Activated CD8-positive, alpha-beta T cell treated with anti-CD3 and anti-CD28 coated beads for 36 hours (primary cell): Measurements from ENCODE around the gene ALDH6A1. TPM values are rescaled to one million over a fixed set of nuclear protein-coding genes. Genes with fewer than 3 reads are reported as not detected.

ENCODE experiments used
- ATAC-seq: fragments of 200-7000 bp; cut with Tn5 transposase; one replicate; pipeline ENCODE4 v1.10.0; 2021; ENCODE audit warnings: mild to moderate bottlenecking, moderate library complexity
- CTCF ChIA-PET: fragments of 350-600 bp; sonication (Branson Sonifier 250); formaldehyde crosslinking; loops from one replicate; lab custom pipeline; 2021; ENCODE audit warnings: antibody characterized with exemption; lab: Charles Lee
- POLR2A ChIA-PET: fragments of 350-600 bp; sonication (Branson Sonifier 250); formaldehyde crosslinking; loops from one replicate; lab custom pipeline; 2021; ENCODE audit warnings: antibody characterized with exemption; lab: Charles Lee
- DNase-seq: peaks from one replicate; pipeline ENCODE4 v3.0.0-alpha.2; 2020
- H3K27ac Mint-ChIP-seq: one replicate; pipeline ENCODE4 v1.8.0; 2021; ENCODE audit warnings: mild to moderate bottlenecking, mixed read lengths
- H3K27me3 Mint-ChIP-seq: one replicate; pipeline ENCODE4 v1.8.0; 2021; ENCODE audit warnings: mixed read lengths
- H3K36me3 Mint-ChIP-seq: one replicate; pipeline ENCODE4 v1.8.0; 2021; ENCODE audit warnings: low read depth, mixed read lengths
- H3K4me1 Mint-ChIP-seq: one replicate; pipeline ENCODE4 v1.8.0; 2021; ENCODE audit warnings: low read depth, mixed read lengths
- H3K4me3 Mint-ChIP-seq: one replicate; pipeline ENCODE4 v1.8.0; 2021; ENCODE audit warnings: mild to moderate bottlenecking, moderate library complexity, mixed read lengths
- H3K9me3 Mint-ChIP-seq: one replicate; pipeline ENCODE4 v1.8.0; 2021; ENCODE audit warnings: mixed read lengths
- intact Hi-C: fragments of 100-400 bp; cut with micrococcal nuclease; formaldehyde crosslinking; loops from one replicate; pipeline ENCODE4 v1.10.0; 2022
- total RNA-seq, 2 experiments: library from RNA; stranded (reverse); gene quantifications; one replicate each; pipeline ENCODE4 v1.2.3, GENCODE V29; 2021
- TF ChIP-seq, protein P1 (sequence below): fragments of 200-600 bp; IDR thresholded peaks from one replicate; pipeline ENCODE4 v1.8.0; 2022; ENCODE audit warnings: antibody characterized with exemption, mild to moderate bottlenecking

The ALDH6A1 gene
- total RNA-seq, 2 experiments from 2014 or later, result 10.8 to 11.8 TPM

DNA sequence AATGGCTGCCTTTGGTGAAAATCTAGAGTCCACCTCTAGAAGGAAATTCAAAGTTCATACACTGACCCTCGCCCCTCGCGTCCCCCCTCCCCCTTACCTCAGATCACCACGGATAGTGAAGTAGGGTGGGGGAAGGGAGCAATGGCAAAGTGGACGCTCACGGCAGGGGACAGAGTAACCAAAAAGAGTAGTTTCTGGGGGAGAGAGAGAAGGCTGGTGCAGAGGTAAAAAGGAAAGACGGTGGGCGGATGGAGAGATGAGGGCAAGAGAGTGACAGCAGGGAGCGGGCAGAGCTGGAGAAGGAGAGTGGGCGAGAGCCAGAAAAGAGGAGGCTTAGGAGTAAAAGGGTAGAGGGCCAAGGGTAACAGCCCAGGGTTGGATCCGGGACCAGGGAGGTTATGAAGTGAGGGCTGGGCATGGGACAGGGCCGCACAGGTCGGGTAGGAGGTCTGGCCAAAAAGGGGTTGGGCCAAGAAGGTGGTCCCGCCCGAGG is 423 bp downstream of the ALDH6A1 start:
- peak overlapping the region; percentile 99 for H3K27ac Mint-ChIP-seq
- intact Hi-C loops, result no loop called here
- no peaks in the 10 kb centered on the region for H3K9me3 Mint-ChIP-seq
- ChIA-PET POLR2A (interaction anchor here (0.8 kb wide), 1 partner anchor 10 kb away, joined by 3 read pairs; no protein-coding TSS in a partner anchor), CTCF (interaction anchor here (1.0 to 1.1 kb wide), 2 partner anchors 16 to 173 kb away, joined by 3 read pairs; no protein-coding TSS in a partner anchor)
- H3K36me3 Mint-ChIP-seq, result peaks cover 4% of the 10 kb centered on the region
- ATAC-seq, result no peak
- H3K4me1 Mint-ChIP-seq, result peaks cover 33% of the 10 kb centered on the region
- no peaks in the 10 kb centered on the region for H3K27me3 Mint-ChIP-seq
- DNase-seq, result no peak
- TF ChIP-seq, protein P1, sequence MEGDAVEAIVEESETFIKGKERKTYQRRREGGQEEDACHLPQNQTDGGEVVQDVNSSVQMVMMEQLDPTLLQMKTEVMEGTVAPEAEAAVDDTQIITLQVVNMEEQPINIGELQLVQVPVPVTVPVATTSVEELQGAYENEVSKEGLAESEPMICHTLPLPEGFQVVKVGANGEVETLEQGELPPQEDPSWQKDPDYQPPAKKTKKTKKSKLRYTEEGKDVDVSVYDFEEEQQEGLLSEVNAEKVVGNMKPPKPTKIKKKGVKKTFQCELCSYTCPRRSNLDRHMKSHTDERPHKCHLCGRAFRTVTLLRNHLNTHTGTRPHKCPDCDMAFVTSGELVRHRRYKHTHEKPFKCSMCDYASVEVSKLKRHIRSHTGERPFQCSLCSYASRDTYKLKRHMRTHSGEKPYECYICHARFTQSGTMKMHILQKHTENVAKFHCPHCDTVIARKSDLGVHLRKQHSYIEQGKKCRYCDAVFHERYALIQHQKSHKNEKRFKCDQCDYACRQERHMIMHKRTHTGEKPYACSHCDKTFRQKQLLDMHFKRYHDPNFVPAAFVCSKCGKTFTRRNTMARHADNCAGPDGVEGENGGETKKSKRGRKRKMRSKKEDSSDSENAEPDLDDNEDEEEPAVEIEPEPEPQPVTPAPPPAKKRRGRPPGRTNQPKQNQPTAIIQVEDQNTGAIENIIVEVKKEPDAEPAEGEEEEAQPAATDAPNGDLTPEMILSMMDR, result no peak
- H3K4me3 Mint-ChIP-seq, result peak overlapping the region; percentile 100

GRCh38 chr14:74083161-74083560 is 1.1 kb downstream of the ALDH6A1 start:
- intact Hi-C loops, result no loop called here
- CTCF ChIA-PET, result interaction anchor here (1.0 to 1.1 kb wide), 2 partner anchors 16 to 174 kb away, joined by 3 read pairs; no protein-coding TSS in a partner anchor
- POLR2A ChIA-PET, result interaction anchor here (0.5 to 0.9 kb wide), 3 partner anchors 14 to 231 kb away, joined by 3 read pairs; partner anchors contain the start of gene PTGR2
- TF ChIP-seq, protein P1, result no peak
- Mint-ChIP-seq H3K4me1 (peaks cover 30% of the 10 kb centered on the region), H3K27ac (no peak overlapping the region), H3K27me3 (no peaks in the 10 kb centered on the region), H3K36me3 (peaks cover 2% of the 10 kb centered on the region), H3K9me3 (no peaks in the 10 kb centered on the region), H3K4me3 (peak overlapping the region; percentile 100)
- DNase-seq, result no peak
- no peak for ATAC-seq

- H3K4me3 Mint-ChIP-seq, result no peak overlapping the region
- H3K27ac Mint-ChIP-seq, result no peak overlapping the region
- DNase-seq, result no peak
- TF ChIP-seq, protein P1, result no peak
- CTCF ChIA-PET, result interaction anchor here (1.6 kb wide), 1 partner anchor 9 kb away, joined by 3 read pairs; no protein-coding TSS in a partner anchor
- intact Hi-C loops, result no loop called here
- H3K27me3 Mint-ChIP-seq, result no peaks in the 10 kb centered on the region
- POLR2A ChIA-PET, result interaction anchor here (0.6 kb wide), 1 partner anchor 682 kb away, joined by 3 read pairs; no protein-coding TSS in a partner anchor
- H3K4me1 Mint-ChIP-seq, result peaks cover 26% of the 10 kb centered on the region
- no peaks in the 10 kb centered on the region for H3K36me3 Mint-ChIP-seq
- no peaks in the 10 kb centered on the region for H3K9me3 Mint-ChIP-seq
- no peak for ATAC-seq
Measured at GRCh38 chr14:74081491-74081890, 2.8 kb downstream of the ALDH6A1 start.

DNA sequence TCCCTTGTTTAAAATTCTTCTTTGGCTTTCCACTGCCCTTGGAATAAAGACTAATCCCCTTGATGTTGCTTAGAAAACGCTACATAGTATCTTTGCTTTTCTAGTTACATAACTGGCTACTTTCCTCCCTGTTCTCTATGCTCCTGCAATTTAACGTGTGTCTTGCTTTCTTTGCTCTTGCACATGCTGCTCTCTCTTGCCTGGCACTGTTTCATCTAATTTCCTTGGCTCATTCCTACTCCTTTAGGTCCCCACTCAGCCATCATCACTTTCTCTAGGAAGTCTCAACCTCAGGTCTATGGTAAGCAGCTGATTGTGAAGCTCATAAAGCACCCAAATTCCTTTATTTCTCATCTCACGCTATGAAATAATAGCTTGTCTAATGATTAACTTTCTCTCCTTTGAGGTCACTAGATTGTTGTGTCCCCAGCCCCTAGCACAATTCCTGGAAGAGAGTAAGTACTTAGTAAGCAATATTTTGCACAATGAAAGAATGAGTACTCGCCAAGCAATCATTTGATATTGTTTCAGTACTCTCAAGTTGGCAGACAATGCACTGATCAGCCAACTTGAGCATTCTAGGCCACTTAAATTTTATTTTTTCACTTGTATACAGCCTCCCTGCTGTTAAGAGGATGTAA is 3.3 kb downstream of the ALDH6A1 start:
- H3K4me3 Mint-ChIP-seq, result no peak overlapping the region
- ATAC-seq, result no peak
- no peak for DNase-seq
- no peaks in the 10 kb centered on the region for H3K36me3 Mint-ChIP-seq
- ChIA-PET POLR2A (no interaction called here), CTCF (interaction anchor here (1.6 kb wide), 1 partner anchor 8 kb away, joined by 3 read pairs; no protein-coding TSS in a partner anchor)
- H3K27ac Mint-ChIP-seq, result no peak overlapping the region
- H3K27me3 Mint-ChIP-seq, result no peaks in the 10 kb centered on the region
- TF ChIP-seq, protein P1, result no peak
- no peaks in the 10 kb centered on the region for H3K9me3 Mint-ChIP-seq
- peaks cover 21% of the 10 kb centered on the region for H3K4me1 Mint-ChIP-seq
- intact Hi-C loops, result no loop called here

DNA sequence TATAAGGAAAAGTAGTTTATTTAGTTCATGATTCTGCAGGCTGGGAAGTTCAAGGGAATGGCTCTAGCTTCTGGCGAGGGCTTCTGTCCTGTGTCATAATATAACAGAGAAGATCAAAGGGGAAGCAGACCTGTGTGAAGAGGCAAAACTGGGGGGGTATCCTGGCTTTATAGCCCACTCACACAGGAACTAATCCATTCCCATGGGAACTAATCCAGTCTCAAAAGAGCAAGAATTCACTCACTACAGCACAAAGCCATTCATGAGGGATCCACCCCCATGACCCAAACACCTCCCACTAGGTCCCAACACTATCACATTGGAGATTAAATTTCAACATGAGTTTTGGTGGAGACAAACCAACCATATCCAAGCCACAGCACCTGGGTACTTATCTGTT is 6.9 kb downstream of the ALDH6A1 start:
- Mint-ChIP-seq H3K4me3 (no peak overlapping the region), H3K4me1 (no peaks in the 10 kb centered on the region), H3K36me3 (no peaks in the 10 kb centered on the region), H3K27ac (no peak overlapping the region), H3K9me3 (no peaks in the 10 kb centered on the region), H3K27me3 (no peaks in the 10 kb centered on the region)
- ATAC-seq (no peak), DNase-seq (no peak)
- TF ChIP-seq, protein P1, result no peak
- intact Hi-C loops, result no loop called here
- ChIA-PET POLR2A (no interaction called here), CTCF (interaction anchor here (1.1 to 1.3 kb wide), 2 partner anchors 9 to 11 kb away, joined by 3 read pairs; no protein-coding TSS in a partner anchor)
